Transverse colon (tissue), 4 donors: ENCODE data around the gene TBL1XR1. TPM values are rescaled to one million over a fixed set of nuclear protein-coding genes. Genes with fewer than 3 reads are reported as not detected.
"Not testable (repeated sequence)": the region's sequence is repeated elsewhere in the genome, so short reads cannot be mapped to it uniquely, and the experiment has no call there.

Experiments
- DNase-seq: peaks from one replicate; pipeline ENCODE4 v3.0.0-alpha.2; 2019
- H3K27ac ChIP-seq, 4 donors: fragments of 200-600 bp; sonication (generic); 2 replicates each; pipeline ENCODE4 v1.5.1; 2016 to 2018; ENCODE audit warnings: inconsistent platforms in 4 of 4
- H3K27me3 ChIP-seq: fragments of 200-600 bp; sonication (generic); 2 replicates; pipeline ENCODE4 v1.5.1; 2017; ENCODE audit warnings: inconsistent platforms
- H3K36me3 ChIP-seq, 4 donors: fragments of 200-600 bp; sonication (generic); 2 replicates each; pipeline ENCODE4 v1.5.1; 2017 to 2019; ENCODE audit warnings: inconsistent platforms in 4 of 4
- H3K4me1 ChIP-seq, 4 donors: fragments of 200-600 bp; sonication (generic); 2 replicates each; pipeline ENCODE4 v1.5.1; 2017 to 2020; ENCODE audit warnings: inconsistent platforms in 4 of 4
- H3K4me3 ChIP-seq, 4 donors: fragments of 200-600 bp; sonication (generic); 1 replicate in 1 of 4; 2 replicates in 3 of 4; pipeline versions ENCODE4 v1.5.1 to v1.6.1; 2017 to 2019; ENCODE audit warnings: inconsistent platforms in 4 of 4
- H3K9me3 ChIP-seq, 2 donors: fragments of 200-600 bp; sonication (generic); 2 replicates each; pipeline ENCODE4 v1.5.1; 2017 to 2019; ENCODE audit warnings: inconsistent platforms in 2 of 2
- CTCF ChIP-seq, 5 experiments: fragments of 200-600 bp in 3 of 5; fragments of 450-650 bp in 2 of 5; sonication (generic) in 3 of 5; IDR thresholded peaks; 1 replicate in 2 of 5; 2 replicates in 3 of 5; pipeline ENCODE4 v1.5.1; 2016 to 2017; ENCODE audit warnings: antibody characterized with exemption in 5 of 5, inconsistent platforms in 3 of 5, mild to moderate bottlenecking in 2 of 5, moderate library complexity in 1 of 5
- EP300 ChIP-seq: sonication (generic); formaldehyde crosslinking; IDR thresholded peaks from one replicate; pipeline ENCODE4 v1.6.1; 2017; ENCODE audit warnings: antibody characterized with exemption, low read depth
- POLR2A ChIP-seq: fragments of 450-650 bp; IDR thresholded peaks from one replicate; pipeline ENCODE4 v1.6.1; 2016; ENCODE audit warnings: antibody characterized with exemption, mild to moderate bottlenecking, moderate library complexity
- POLR2AphosphoS5 ChIP-seq, 3 donors: sonication (generic); formaldehyde crosslinking; IDR thresholded peaks; one replicate each; pipeline ENCODE4 v1.6.1; 2016; ENCODE audit warnings: antibody characterized with exemption in 3 of 3
- WGBS, 2 donors: methylation state at CpG; one replicate each; pipeline ENCODE4 v1.1.5; 2018; ENCODE audit warnings: low coverage in 1 of 2; 5-methylcytosine and 5-hydroxymethylcytosine counted together
- in situ Hi-C, 4 donors: fragments of 200-750 bp; cut with MboI; loops; one replicate each; pipeline versions ENCODE4 v1.15.0 to v1.15.1; 2017; ENCODE audit warnings: low sequenced_read_pairs in 3 of 4, low pct_ligation_motif_present in 1 of 4, low pct_unique_long_range_greater_than_20kb in 1 of 4
- intact Hi-C: fragments of 100-400 bp; cut with DNase I; formaldehyde crosslinking; loops from one replicate; pipeline ENCODE4 v1.15.1; 2023; ENCODE audit warnings: low total_unique reads
- total RNA-seq, 4 donors: library from RNA; depleted of rRNA; stranded (reverse); fragments of >200 nt; gene quantifications; one replicate each; pipeline ENCODE4 v1.1.0, GENCODE V29; 2016

Gene TBL1XR1
- total RNA-seq, 4 donors from 2014 or later: 39.4 to 131 (median 68.1) TPM

- in situ Hi-C loops (no loop called here), intact Hi-C loops (no loop called here)
- Histone ChIP-seq H3K27me3 (no peaks in the 10 kb centered on the region), H3K36me3 (no peaks in the 10 kb centered on the region), H3K4me1 (no peaks in the 10 kb centered on the region), H3K9me3 (no peaks in the 10 kb centered on the region), H3K27ac (no peak overlapping the region), H3K4me3 (no peak overlapping the region)
- 90 to 100% methylated on average over 2 to 8 of the region's 8 CpGs for WGBS, 2 donors
- no peak for TF ChIP-seq POLR2A
- TF ChIP-seq POLR2AphosphoS5 (IDR thresholded peaks at IDR 0.05): no peak
- TF ChIP-seq EP300: no peak
- no peak for TF ChIP-seq CTCF (IDR thresholded peaks at IDR 0.05)
- DNase-seq: no peak
Observed at GRCh38 chr3:177013681-177014280, 183.5 kb downstream of the TBL1XR1 start.

- no peak for DNase-seq
- Histone ChIP-seq H3K4me3 (no peak overlapping the region), H3K27ac (no peak overlapping the region), H3K27me3 (no peaks in the 10 kb centered on the region), H3K9me3 (peaks cover 8 to 12% of the 10 kb centered on the region in 2 donors), H3K4me1 (no peaks in the 10 kb centered on the region), H3K36me3 (no peaks in the 10 kb centered on the region)
- intact Hi-C loops (no loop called here), in situ Hi-C loops (no loop called here)
- TF ChIP-seq CTCF (IDR thresholded peaks at IDR 0.05) (no peak), POLR2AphosphoS5 (IDR thresholded peaks at IDR 0.05) (no peak), EP300 (no peak), POLR2A (no peak)
Observed at GRCh38 chr3:177005718-177006405, 191.4 kb downstream of the TBL1XR1 start.

- H3K9me3 ChIP-seq, intact Hi-C loops, DNase-seq, H3K27me3 ChIP-seq, H3K4me3 ChIP-seq, in situ Hi-C loops, H3K27ac ChIP-seq, H3K36me3 ChIP-seq, H3K4me1 ChIP-seq: not testable (repeated sequence)
- WGBS, 2 donors: 90 to 98% methylated on average over 2 of the region's 2 CpGs
Observed at GRCh38 chr3:177000159-177000558, 197.1 kb downstream of the TBL1XR1 start.

GRCh38 chr3:176995946-176996345 is 201.3 kb downstream of the TBL1XR1 start:
- H3K4me3 ChIP-seq: no peak overlapping the region
- in situ Hi-C loops (no loop called here), intact Hi-C loops (no loop called here)
- no peaks in the 10 kb centered on the region for H3K4me1 ChIP-seq
- no peaks in the 10 kb centered on the region for H3K27me3 ChIP-seq
- no peaks in the 10 kb centered on the region for H3K9me3 ChIP-seq
- no peak overlapping the region for H3K27ac ChIP-seq
- DNase-seq: no peak
- TF ChIP-seq CTCF (IDR thresholded peaks at IDR 0.05) (no peak), POLR2A (no peak), EP300 (no peak), POLR2AphosphoS5 (IDR thresholded peaks at IDR 0.05) (no peak)
- H3K36me3 ChIP-seq: no peaks in the 10 kb centered on the region
- WGBS, 2 donors: 98 to 100% methylated on average over 2 of the region's 2 CpGs
